HepG2 (cell line): Measurements from ENCODE around the gene KLHL36. TPM values are rescaled to one million over a fixed set of nuclear protein-coding genes. Genes with fewer than 3 reads are reported as not detected.
A peak's percentile ranks its signal among the peaks of the same experiment; 100 is the strongest.

Experiments
- ATF7 ChIP-seq, 2 experiments: fragments of 450-650 bp in 1 of 2; sonication (generic) in 1 of 2; formaldehyde crosslinking in 1 of 2; IDR thresholded peaks; 2 replicates each; pipeline versions ENCODE4 v1.4.0 to v1.6.1; 2016 to 2020; ENCODE audit warnings: antibody characterized with exemption in 1 of 2, mild to moderate bottlenecking in 1 of 2, missing genetic modification reagents in 1 of 2
- BRCA1 ChIP-seq: sonication (generic); formaldehyde crosslinking; IDR thresholded peaks from 2 replicates; pipeline ENCODE4 v1.4.0; 2020; ENCODE audit warnings: missing genetic modification reagents
- CREM ChIP-seq, 2 experiments: sonication (generic) in 1 of 2; formaldehyde crosslinking in 1 of 2; IDR thresholded peaks; 2 replicates each; pipeline versions ENCODE4 v1.4.0 to v1.6.1; 2016 to 2020; ENCODE audit warnings: antibody characterized with exemption in 1 of 2, mild to moderate bottlenecking in 1 of 2, missing genetic modification reagents in 1 of 2
- DNMT1 ChIP-seq: sonication (generic); formaldehyde crosslinking; IDR thresholded peaks from 2 replicates; pipeline ENCODE4 v1.5.1; 2020; ENCODE audit warnings: mild to moderate bottlenecking, missing genetic modification reagents
- EED ChIP-seq: sonication (generic); formaldehyde crosslinking; IDR thresholded peaks from 2 replicates; pipeline ENCODE4 v1.5.0; 2020; ENCODE audit warnings: mild to moderate bottlenecking, missing genetic modification reagents
- FOXO1 ChIP-seq: sonication (generic); formaldehyde crosslinking; IDR thresholded peaks from 2 replicates; pipeline ENCODE4 v1.4.0; 2020; ENCODE audit warnings: missing genetic modification reagents
- GATA4 ChIP-seq: sonication (generic); IDR thresholded peaks from 2 replicates; pipeline ENCODE4 v1.6.1; 2016; ENCODE audit warnings: antibody characterized with exemption, low read depth, borderline replicate concordance
- HNRNPUL1 ChIP-seq: fragments of 200-400 bp; formaldehyde crosslinking; IDR thresholded peaks from 2 replicates; pipeline ENCODE4 v1.6.1; 2017; ENCODE audit warnings: low read depth, mild to moderate bottlenecking, low read length, moderate library complexity
- HOMEZ ChIP-seq: IDR thresholded peaks from 2 replicates; pipeline ENCODE4 v1.6.1; 2016; ENCODE audit warnings: low read depth
- MAF1 ChIP-seq: sonication (generic); formaldehyde crosslinking; IDR thresholded peaks from 2 replicates; pipeline ENCODE4 v1.5.0; 2020; ENCODE audit warnings: missing genetic modification reagents, borderline replicate concordance
- MYPOP ChIP-seq: sonication (generic); formaldehyde crosslinking; IDR thresholded peaks from 2 replicates; pipeline ENCODE4 v1.8.1; 2023; ENCODE audit warnings: mild to moderate bottlenecking, moderate library complexity, missing genetic modification reagents
- MZF1 ChIP-seq: sonication (generic); formaldehyde crosslinking; IDR thresholded peaks from 2 replicates; pipeline ENCODE4 v1.8.1; 2023; ENCODE audit warnings: mild to moderate bottlenecking, missing genetic modification reagents, borderline replicate concordance
- NFKBIZ ChIP-seq: IDR thresholded peaks from 2 replicates; pipeline ENCODE4 v1.6.1; 2018; ENCODE audit warnings: missing genetic modification reagents, missing compliant biosample characterization
- RAD21 ChIP-seq: fragments of 450-650 bp; formaldehyde crosslinking; IDR thresholded peaks from 2 replicates; pipeline ENCODE4 v1.5.0; 2020; ENCODE audit warnings: mild to moderate bottlenecking
- SMYD3 ChIP-seq: sonication (generic); formaldehyde crosslinking; IDR thresholded peaks from 2 replicates; pipeline ENCODE4 v1.8.1; 2023; ENCODE audit warnings: mild to moderate bottlenecking, missing genetic modification reagents
- THAP7 ChIP-seq: sonication (generic); formaldehyde crosslinking; IDR thresholded peaks from 2 replicates; pipeline ENCODE4 v1.8.1; 2023; ENCODE audit warnings: mild to moderate bottlenecking, missing genetic modification reagents
- TOPORS ChIP-seq: sonication (generic); formaldehyde crosslinking; IDR thresholded peaks from 2 replicates; pipeline ENCODE4 v1.8.0; 2023; ENCODE audit warnings: mild to moderate bottlenecking, missing genetic modification reagents
- ZFAT ChIP-seq: sonication (generic); formaldehyde crosslinking; conservative IDR thresholded peaks from 2 replicates; pipeline ENCODE4 v1.8.1; 2023; ENCODE audit warnings: missing genetic modification reagents, inconsistent platforms
- ZKSCAN1 ChIP-seq: fragments of 150-350 bp; IDR thresholded peaks from 2 replicates; pipeline ENCODE4 v1.6.1; 2014; ENCODE audit warnings: low read length
- ZKSCAN8 ChIP-seq: IDR thresholded peaks from 2 replicates; pipeline ENCODE4 v1.6.1; 2016; ENCODE audit warnings: borderline replicate concordance, missing genetic modification reagents, missing compliant biosample characterization
- ZNF224 ChIP-seq: sonication (generic); formaldehyde crosslinking; IDR thresholded peaks from 2 replicates; pipeline ENCODE4 v1.5.0; 2020; ENCODE audit warnings: mild to moderate bottlenecking, missing genetic modification reagents
- ZNF746 ChIP-seq: sonication (generic); formaldehyde crosslinking; IDR thresholded peaks from 2 replicates; pipeline ENCODE4 v1.8.0; 2022; ENCODE audit warnings: mild to moderate bottlenecking, missing genetic modification reagents
- ZNF777 ChIP-seq: sonication (generic); formaldehyde crosslinking; IDR thresholded peaks from 2 replicates; pipeline ENCODE4 v1.4.0; 2020; ENCODE audit warnings: missing genetic modification reagents
- polyA plus RNA-seq, 8 experiments: library from polyadenylated mRNA; depleted of rRNA in 3 of 8; stranded (reverse) in 7 of 8; unstranded in 1 of 8; fragments of >200 nt; fragmentation: Illumina TruSeq in 4 of 8; extraction: Trizol in 4 of 8; gene quantifications; 2 replicates each; pipeline versions ENCODE4 v1.2.1 to v1.2.3, GENCODE V29; 2011 to 2016; ENCODE audit warnings: low read depth in 4 of 8, missing spikeins in 1 of 8, mixed read lengths in 1 of 8; ENCODE audit not compliant: insufficient read depth in 1 of 8
- total RNA-seq, 5 experiments: library from RNA; depleted of rRNA; stranded (reverse); fragments of >200 nt; fragmentation: Illumina TruSeq; extraction: Trizol; gene quantifications; 2 replicates each; pipeline ENCODE4 v1.2.3, GENCODE V29; 2016; ENCODE audit warnings: low read depth in 1 of 5
- TF ChIP-seq, protein P1 (sequence below): sonication (generic); formaldehyde crosslinking; IDR thresholded peaks from 2 replicates; pipeline ENCODE4 v1.5.1; 2020; ENCODE audit warnings: mild to moderate bottlenecking, missing genetic modification reagents, moderate library complexity
- TF ChIP-seq, protein P2 (sequence below): sonication (generic); formaldehyde crosslinking; IDR thresholded peaks from 2 replicates; pipeline ENCODE4 v1.4.0; 2020; ENCODE audit warnings: missing genetic modification reagents

KLHL36 gene
- total and polyA plus RNA-seq, 2 of the 13 experiments (the other 11 are each of a cell fraction or from before 2014, with no cell fraction given): 24.3 to 26.0 TPM

DNA sequence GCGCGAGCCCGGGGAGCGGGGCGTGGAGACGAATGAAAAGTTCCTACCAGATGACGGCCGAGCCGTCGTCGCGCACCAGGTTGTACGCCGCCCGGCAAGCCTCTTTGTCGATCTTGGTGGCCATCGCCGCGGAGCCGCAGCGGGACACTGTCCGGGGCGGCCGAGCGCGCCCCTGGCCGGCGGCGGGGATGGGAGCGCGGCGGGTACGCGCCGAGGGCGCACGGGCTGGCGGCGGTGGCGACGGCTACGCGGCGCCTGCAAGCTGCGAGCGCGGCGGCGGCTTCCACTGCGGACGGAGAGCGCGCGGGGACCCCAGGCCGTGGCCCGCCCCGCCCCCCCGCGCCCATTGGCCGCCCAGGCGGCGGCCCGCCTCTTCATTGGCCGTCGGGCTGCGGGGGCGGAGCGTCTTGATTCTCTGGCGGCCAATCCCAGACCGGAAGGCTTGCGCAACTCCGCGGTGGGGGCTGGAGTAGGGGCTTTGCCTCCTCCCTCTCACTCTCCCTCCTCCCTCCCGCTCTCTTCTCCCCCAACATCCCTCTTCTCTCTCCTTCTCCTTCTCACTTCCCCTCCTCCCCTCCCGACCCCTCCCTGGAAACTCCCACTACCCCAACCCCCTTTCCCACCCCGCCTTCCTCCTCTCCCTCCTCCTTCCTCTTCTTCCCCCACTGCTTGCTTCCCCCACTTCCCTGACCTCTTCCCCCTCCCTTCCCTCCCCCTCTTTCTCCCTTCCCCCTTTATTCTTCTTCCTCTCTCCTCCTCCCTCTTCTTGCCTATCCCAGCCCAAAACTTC, 30.3 kb upstream of the KLHL36 start, which contains the start of gene COTL1 (continued):
- no peak for TF ChIP-seq ZNF224 (CRISPR knock-in tag)
- TF ChIP-seq, protein P1, sequence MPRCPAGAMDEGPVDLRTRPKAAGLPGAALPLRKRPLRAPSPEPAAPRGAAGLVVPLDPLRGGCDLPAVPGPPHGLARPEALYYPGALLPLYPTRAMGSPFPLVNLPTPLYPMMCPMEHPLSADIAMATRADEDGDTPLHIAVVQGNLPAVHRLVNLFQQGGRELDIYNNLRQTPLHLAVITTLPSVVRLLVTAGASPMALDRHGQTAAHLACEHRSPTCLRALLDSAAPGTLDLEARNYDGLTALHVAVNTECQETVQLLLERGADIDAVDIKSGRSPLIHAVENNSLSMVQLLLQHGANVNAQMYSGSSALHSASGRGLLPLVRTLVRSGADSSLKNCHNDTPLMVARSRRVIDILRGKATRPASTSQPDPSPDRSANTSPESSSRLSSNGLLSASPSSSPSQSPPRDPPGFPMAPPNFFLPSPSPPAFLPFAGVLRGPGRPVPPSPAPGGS (CRISPR knock-in tag): no peak
- TF ChIP-seq DNMT1 (CRISPR knock-in tag): no peak
- TF ChIP-seq HOMEZ (CRISPR knock-in tag): no peak
- TF ChIP-seq TOPORS: no peak
- TF ChIP-seq ZNF746 (CRISPR knock-in tag): peak; percentile 24; the same call in 1 of the 2 replicates
- no peak for TF ChIP-seq MZF1 (CRISPR knock-in tag)
- no peak for TF ChIP-seq ZKSCAN8 (CRISPR knock-in tag)
- no peak for TF ChIP-seq HNRNPUL1
- peak; percentile 93 for TF ChIP-seq ZNF777 (CRISPR knock-in tag)
- no peak for TF ChIP-seq CREM (IDR thresholded peaks at IDR 0.05)
- no peak for TF ChIP-seq CREM (CRISPR knock-in tag; IDR thresholded peaks at IDR 0.05)
- TF ChIP-seq ATF7 (IDR thresholded peaks at IDR 0.05): no peak
- TF ChIP-seq ATF7 (CRISPR knock-in tag; IDR thresholded peaks at IDR 0.05): no peak
- no peak for TF ChIP-seq GATA4
- no peak for TF ChIP-seq MAF1 (CRISPR knock-in tag)
- no peak for TF ChIP-seq MYPOP (CRISPR knock-in tag)
- TF ChIP-seq THAP7 (CRISPR knock-in tag): 0 out of 2 replicates have a peak, but pooled peaks have one; percentile 53
- TF ChIP-seq FOXO1 (CRISPR knock-in tag): no peak
- no peak for TF ChIP-seq BRCA1 (CRISPR knock-in tag)
- TF ChIP-seq NFKBIZ (CRISPR knock-in tag): no peak
- TF ChIP-seq, protein P2, sequence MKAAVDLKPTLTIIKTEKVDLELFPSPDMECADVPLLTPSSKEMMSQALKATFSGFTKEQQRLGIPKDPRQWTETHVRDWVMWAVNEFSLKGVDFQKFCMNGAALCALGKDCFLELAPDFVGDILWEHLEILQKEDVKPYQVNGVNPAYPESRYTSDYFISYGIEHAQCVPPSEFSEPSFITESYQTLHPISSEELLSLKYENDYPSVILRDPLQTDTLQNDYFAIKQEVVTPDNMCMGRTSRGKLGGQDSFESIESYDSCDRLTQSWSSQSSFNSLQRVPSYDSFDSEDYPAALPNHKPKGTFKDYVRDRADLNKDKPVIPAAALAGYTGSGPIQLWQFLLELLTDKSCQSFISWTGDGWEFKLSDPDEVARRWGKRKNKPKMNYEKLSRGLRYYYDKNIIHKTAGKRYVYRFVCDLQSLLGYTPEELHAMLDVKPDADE: no peak
- TF ChIP-seq RAD21 (CRISPR knock-in tag): peak; percentile 32; the same call in 1 of the 2 replicates
- TF ChIP-seq ZFAT: no peak
- no peak for TF ChIP-seq SMYD3 (CRISPR knock-in tag)
- TF ChIP-seq EED (CRISPR knock-in tag): no peak
- TF ChIP-seq ZKSCAN1: no peak
